Measurements from ENCODE around the gene ADAMTSL3. TPM values are rescaled to one million over a fixed set of nuclear protein-coding genes. Genes with fewer than 3 reads are reported as not detected.

Gene ADAMTSL3
- total and polyA plus RNA-seq, 2 experiments from 2014 or later, result 0.61 to 0.87 TPM

GRCh38 chr15:83970295-83970890 lies 316.5 kb downstream of the ADAMTSL3 start (continued):
- no peak for TF ChIP-seq ZNF462 (CRISPR knock-in tag; IDR thresholded peaks at IDR 0.05)
- no peak for TF ChIP-seq JUNB (IDR thresholded peaks at IDR 0.05; ENCODE audit: unreplicated experiment)
- TF ChIP-seq POLR2AphosphoS5 (IDR thresholded peaks at IDR 0.05; ENCODE audit: low read depth), result no peak
- no peak for TF ChIP-seq NANOG (IDR thresholded peaks at IDR 0.05; ENCODE audit: borderline replicate concordance)
- no peak for TF ChIP-seq REST (IDR thresholded peaks at IDR 0.05; ENCODE audit: unreplicated experiment)
- TF ChIP-seq EZH2phosphoT487 (IDR thresholded peaks at IDR 0.05; ENCODE audit: unreplicated experiment), result no peak
- TF ChIP-seq ZNF331 (CRISPR knock-in tag; IDR thresholded peaks at IDR 0.05; ENCODE audit: low read depth), result no peak
- TF ChIP-seq STAT1 (IDR thresholded peaks at IDR 0.05; ENCODE audit: unreplicated experiment), result no peak
- no peak for TF ChIP-seq ETS1 (IDR thresholded peaks at IDR 0.05)
